Stimulated activated memory B cell treated with anti-CD40 and anti-IgM and Interleukin-4, amounts not matched to agents 10 μg/mL and 1 μg/mL and 100 μg/mL, for 72 hours (primary cell): ENCODE measurements around the gene MIER1.

ENCODE experiments used
- ATAC-seq: fragments of 150-1000 bp; cut with Tn5 transposase; 2 replicates; pipeline ENCODE4 v1.10.0; 2021
- H3K27ac Mint-ChIP-seq: one replicate; pipeline ENCODE4 v1.8.0; 2022; ENCODE audit warnings: mild to moderate bottlenecking, mixed read lengths
- H3K27me3 Mint-ChIP-seq: one replicate; pipeline ENCODE4 v1.8.0; 2022; ENCODE audit warnings: mixed read lengths
- H3K36me3 Mint-ChIP-seq: one replicate; pipeline ENCODE4 v1.8.0; 2022; ENCODE audit warnings: mixed read lengths
- H3K4me1 Mint-ChIP-seq: one replicate; pipeline ENCODE4 v1.8.0; 2022; ENCODE audit warnings: mixed read lengths
- H3K4me3 Mint-ChIP-seq: one replicate; pipeline ENCODE4 v1.8.0; 2022; ENCODE audit warnings: mild to moderate bottlenecking, moderate library complexity, mixed read lengths
- H3K9me3 Mint-ChIP-seq: one replicate; pipeline ENCODE4 v1.8.0; 2022; ENCODE audit warnings: mixed read lengths

Gene MIER1

GRCh38 chr1:66929999-66930822 lies 5.4 kb downstream of the MIER1 start:
- H3K4me1 Mint-ChIP-seq: peaks cover 50% of the 10 kb centered on the region
- H3K36me3 Mint-ChIP-seq: no peaks in the 10 kb centered on the region
- no peaks in the 10 kb centered on the region for H3K9me3 Mint-ChIP-seq
- peak overlapping the region; percentile 92 for H3K27ac Mint-ChIP-seq
- peak overlapping the region; percentile 90 for H3K4me3 Mint-ChIP-seq
- no peaks in the 10 kb centered on the region for H3K27me3 Mint-ChIP-seq
- peak; percentile 91 for ATAC-seq

GRCh38 chr1:66930823-66931174 lies 6.0 kb downstream of the MIER1 start:
- Mint-ChIP-seq H3K27me3 (no peaks in the 10 kb centered on the region), H3K4me3 (peak overlapping the region; percentile 90), H3K36me3 (no peaks in the 10 kb centered on the region), H3K9me3 (no peaks in the 10 kb centered on the region), H3K27ac (peak overlapping the region; percentile 92), H3K4me1 (peaks cover 55% of the 10 kb centered on the region)
- ATAC-seq: no peak

- Mint-ChIP-seq H3K4me3 (peak overlapping the region; percentile 90), H3K27ac (peak overlapping the region; percentile 92), H3K4me1 (peaks cover 54% of the 10 kb centered on the region), H3K36me3 (no peaks in the 10 kb centered on the region), H3K27me3 (no peaks in the 10 kb centered on the region), H3K9me3 (no peaks in the 10 kb centered on the region)
- ATAC-seq: no peak
Observed at GRCh38 chr1:66931590-66931989, 6.8 kb downstream of the MIER1 start.

- no peak for ATAC-seq
- Mint-ChIP-seq H3K36me3 (no peaks in the 10 kb centered on the region), H3K27ac (no peak overlapping the region), H3K4me3 (peak overlapping the region; percentile 4), H3K4me1 (peaks cover 61% of the 10 kb centered on the region), H3K9me3 (no peaks in the 10 kb centered on the region), H3K27me3 (no peaks in the 10 kb centered on the region)
Observed at GRCh38 chr1:66932291-66932690, 7.5 kb downstream of the MIER1 start.

- peak overlapping the region; percentile 44 for H3K4me3 Mint-ChIP-seq
- H3K36me3 Mint-ChIP-seq: no peaks in the 10 kb centered on the region
- no peak overlapping the region for H3K27ac Mint-ChIP-seq
- peaks cover 71% of the 10 kb centered on the region for H3K4me1 Mint-ChIP-seq
- no peak for ATAC-seq
- H3K27me3 Mint-ChIP-seq: no peaks in the 10 kb centered on the region
- H3K9me3 Mint-ChIP-seq: no peaks in the 10 kb centered on the region
Observed at GRCh38 chr1:66933887-66934700, 9.3 kb downstream of the MIER1 start.

GRCh38 chr1:66937529-66938234 lies 12.9 kb downstream of the MIER1 start:
- ATAC-seq: no peak
- Mint-ChIP-seq H3K27ac (no peak overlapping the region), H3K9me3 (no peaks in the 10 kb centered on the region), H3K36me3 (peaks cover 11% of the 10 kb centered on the region), H3K27me3 (no peaks in the 10 kb centered on the region), H3K4me1 (peaks cover 59% of the 10 kb centered on the region), H3K4me3 (no peak overlapping the region)

- Mint-ChIP-seq H3K27me3 (no peaks in the 10 kb centered on the region), H3K9me3 (no peaks in the 10 kb centered on the region), H3K27ac (no peak overlapping the region), H3K4me3 (no peak overlapping the region), H3K36me3 (peaks cover 17% of the 10 kb centered on the region), H3K4me1 (peaks cover 57% of the 10 kb centered on the region)
- no peak for ATAC-seq
Observed at GRCh38 chr1:66938613-66939012, 13.8 kb downstream of the MIER1 start.

- H3K27me3 Mint-ChIP-seq: no peaks in the 10 kb centered on the region
- ATAC-seq: no peak
- no peak overlapping the region for H3K27ac Mint-ChIP-seq
- H3K9me3 Mint-ChIP-seq: no peaks in the 10 kb centered on the region
- no peak overlapping the region for H3K4me3 Mint-ChIP-seq
- H3K36me3 Mint-ChIP-seq: peaks cover 21% of the 10 kb centered on the region
- H3K4me1 Mint-ChIP-seq: peaks cover 46% of the 10 kb centered on the region
Observed at GRCh38 chr1:66940981-66941380, 16.2 kb downstream of the MIER1 start.

GRCh38 chr1:66943361-66943969 lies 18.7 kb downstream of the MIER1 start:
- Mint-ChIP-seq H3K27ac (peak overlapping the region; percentile 21), H3K4me3 (no peak overlapping the region), H3K27me3 (no peaks in the 10 kb centered on the region), H3K4me1 (peaks cover 47% of the 10 kb centered on the region), H3K36me3 (peaks cover 46% of the 10 kb centered on the region), H3K9me3 (no peaks in the 10 kb centered on the region)
- no peak for ATAC-seq

GRCh38 chr1:66944330-66945274 lies 19.8 kb downstream of the MIER1 start:
- no peak overlapping the region for H3K4me3 Mint-ChIP-seq
- no peaks in the 10 kb centered on the region for H3K9me3 Mint-ChIP-seq
- no peak overlapping the region for H3K27ac Mint-ChIP-seq
- peaks cover 50% of the 10 kb centered on the region for H3K36me3 Mint-ChIP-seq
- H3K27me3 Mint-ChIP-seq: no peaks in the 10 kb centered on the region
- peaks cover 39% of the 10 kb centered on the region for H3K4me1 Mint-ChIP-seq
- ATAC-seq: no peak

GRCh38 chr1:66945316-66945715 lies 20.5 kb downstream of the MIER1 start:
- peaks cover 46% of the 10 kb centered on the region for H3K36me3 Mint-ChIP-seq
- no peak for ATAC-seq
- no peaks in the 10 kb centered on the region for H3K27me3 Mint-ChIP-seq
- no peak overlapping the region for H3K27ac Mint-ChIP-seq
- peaks cover 33% of the 10 kb centered on the region for H3K4me1 Mint-ChIP-seq
- no peaks in the 10 kb centered on the region for H3K9me3 Mint-ChIP-seq
- H3K4me3 Mint-ChIP-seq: no peak overlapping the region

GRCh38 chr1:66947267-66947666 lies 22.5 kb downstream of the MIER1 start:
- Mint-ChIP-seq H3K27me3 (no peaks in the 10 kb centered on the region), H3K27ac (peak overlapping the region; percentile 31), H3K36me3 (peaks cover 50% of the 10 kb centered on the region), H3K9me3 (no peaks in the 10 kb centered on the region), H3K4me1 (peaks cover 32% of the 10 kb centered on the region), H3K4me3 (no peak overlapping the region)
- ATAC-seq: no peak

- H3K36me3 Mint-ChIP-seq: peaks cover 60% of the 10 kb centered on the region
- H3K9me3 Mint-ChIP-seq: no peaks in the 10 kb centered on the region
- H3K4me3 Mint-ChIP-seq: no peak overlapping the region
- no peak for ATAC-seq
- no peak overlapping the region for H3K27ac Mint-ChIP-seq
- H3K4me1 Mint-ChIP-seq: peaks cover 12% of the 10 kb centered on the region
- H3K27me3 Mint-ChIP-seq: no peaks in the 10 kb centered on the region
Observed at GRCh38 chr1:66951513-66951912, 26.7 kb downstream of the MIER1 start.

GRCh38 chr1:66954208-66954607 lies 29.4 kb downstream of the MIER1 start:
- no peak for ATAC-seq
- H3K4me3 Mint-ChIP-seq: no peak overlapping the region
- no peaks in the 10 kb centered on the region for H3K9me3 Mint-ChIP-seq
- H3K36me3 Mint-ChIP-seq: peaks cover 56% of the 10 kb centered on the region
- H3K27ac Mint-ChIP-seq: peak overlapping the region; percentile 53
- H3K4me1 Mint-ChIP-seq: peaks cover 6% of the 10 kb centered on the region
- no peaks in the 10 kb centered on the region for H3K27me3 Mint-ChIP-seq
